ENCODE data around the gene FUT3.

GRCh38 chr19:5850189-5850588 lies 1.1 kb downstream of the FUT3 start:
- TF ChIP-seq CTCF (IDR thresholded peaks at IDR 0.05; ENCODE audit: insufficient read depth, low read depth, low read length) (no peak), EZH2 (IDR thresholded peaks at IDR 0.05; ENCODE audit: insufficient read depth, low read length) (no peak)
